Hair follicular keratinocyte (primary cell): ENCODE data around the gene GAS5. TPM values are rescaled to one million over a fixed set of nuclear protein-coding genes. Genes with fewer than 3 reads are reported as not detected.

Experiments used
- total RNA-seq: library from RNA; depleted of rRNA; stranded (reverse); fragments of >200 nt; gene quantifications from 2 replicates; pipeline ENCODE4 v1.2.3, GENCODE V29; 2015

Gene GAS5
- 521 and 783 TPM in 2 replicates for total RNA-seq

GRCh38 chr1:173867753-173868265 is at the start of gene GAS5:
Gene GAS5, minus strand, starts transcription at chr1:173867989.

GRCh38 chr1:173917149-173917548 is 49.4 kb upstream of the GAS5 start, which contains the start of gene SERPINC1:
Gene SERPINC1, minus strand, starts transcription at chr1:173917327. Its CDS starts 68 bp downstream, at chr1:173917259.

GRCh38 chr1:173868266-173869020 is 654 bp upstream of the GAS5 start, which contains the start of gene ZBTB37:
Gene ZBTB37, plus strand, starts transcription at chr1:173868380. Its CDS starts 1,846 bp downstream, at chr1:173870226.

GRCh38 chr1:173824315-173825081 is 43.3 kb downstream of the GAS5 start, which contains the start of the genes CENPL and DARS2:
Gene CENPL, minus strand, starts transcription at chr1:173824883. Its CDS starts 13,584 bp downstream, at chr1:173811299.
Gene DARS2, plus strand, starts transcription at chr1:173824673. Its CDS starts 557 bp downstream, at chr1:173825230.

Other genes with a start within 250 kb of the GAS5 start
- not detected in 2 replicates for gene TEX50, start 232.7 kb downstream of the GAS5 start, total RNA-seq
- not detected in 2 replicates for gene ANKRD45, start 198.1 kb downstream of the GAS5 start, total RNA-seq
- gene KLHL20, start 153.0 kb downstream of the GAS5 start, total RNA-seq: 18.4 and 20.9 TPM in 2 replicates
- 23.5 and 23.9 TPM in 2 replicates for gene DARS2, start 43.3 kb downstream of the GAS5 start, total RNA-seq
- 10.9 and 14.5 TPM in 2 replicates for gene CENPL, start 43.1 kb downstream of the GAS5 start, total RNA-seq
- gene ZBTB37, start 391 bp upstream of the GAS5 start, total RNA-seq: 1.0 and 1.5 TPM in 2 replicates
- gene SERPINC1, start 49.3 kb upstream of the GAS5 start, total RNA-seq: not detected in 2 replicates
- gene RC3H1, start 154.4 kb upstream of the GAS5 start, total RNA-seq: 5.7 and 8.0 TPM in 2 replicates